Osteoblast (primary cell): Measurements from ENCODE around the gene KRT73. TPM values are rescaled to one million over a fixed set of nuclear protein-coding genes. Genes with fewer than 3 reads are reported as not detected.
A peak's percentile ranks its signal among the peaks of the same experiment; 100 is the strongest.

ENCODE experiments used
- DNase-seq: peaks from one replicate; pipeline ENCODE4 v3.0.0; 2011; ENCODE audit warnings: low spot score, mixed read lengths; ENCODE audit not compliant: insufficient read length; ENCODE audit errors: missing footprints
- H2AFZ ChIP-seq: 2 replicates; pipeline ENCODE4 v1.6.0; 2011; ENCODE audit warnings: mild to moderate bottlenecking, low read length
- H3K27ac ChIP-seq: 2 replicates; pipeline ENCODE4 v1.5.1; 2011; ENCODE audit warnings: mild to moderate bottlenecking, low read depth, low read length, moderate library complexity
- H3K27me3 ChIP-seq: 2 replicates; pipeline ENCODE4 v1.6.0; 2012; ENCODE audit warnings: mild to moderate bottlenecking, control low read depth, inconsistent platforms, low read length, moderate library complexity; ENCODE audit not compliant: insufficient read depth
- H3K36me3 ChIP-seq: 2 replicates; pipeline ENCODE4 v1.5.1; 2011; ENCODE audit warnings: mild to moderate bottlenecking, low read length, control low read depth, moderate library complexity; ENCODE audit not compliant: insufficient read depth
- H3K4me1 ChIP-seq: 2 replicates; pipeline ENCODE4 v1.5.1; 2011; ENCODE audit warnings: mild to moderate bottlenecking, low read length, control low read depth, moderate library complexity; ENCODE audit not compliant: insufficient read depth
- H3K4me2 ChIP-seq: 2 replicates; pipeline ENCODE4 v1.6.0; 2011; ENCODE audit warnings: mild to moderate bottlenecking, low read length; ENCODE audit not compliant: insufficient read depth
- H3K4me3 ChIP-seq: fragments of 200-600 bp; sonication (generic); 3 replicates; pipeline ENCODE4 v1.5.1; 2012; ENCODE audit warnings: mild to moderate bottlenecking, low read length, inconsistent platforms; ENCODE audit not compliant: insufficient read depth
- H3K79me2 ChIP-seq: 2 replicates; pipeline ENCODE4 v1.6.0; 2012; ENCODE audit warnings: mild to moderate bottlenecking, low read length, control low read depth, inconsistent platforms; ENCODE audit not compliant: insufficient read depth
- H3K9me3 ChIP-seq: 2 replicates; pipeline ENCODE4 v1.5.1; 2011; ENCODE audit warnings: low read depth, low read length, control low read depth
- H4K20me1 ChIP-seq: 2 replicates; pipeline ENCODE4 v1.6.0; 2012; ENCODE audit warnings: mild to moderate bottlenecking, low read length, control low read depth; ENCODE audit not compliant: insufficient read depth
- total RNA-seq: library from RNA; depleted of rRNA; stranded (reverse); fragments of >200 nt; gene quantifications from 2 replicates; pipeline ENCODE4 v1.2.3, GENCODE V29; 2012
- TF ChIP-seq, protein P1 (sequence below): IDR thresholded peaks from 2 replicates; pipeline ENCODE4 v1.5.1; 2011; ENCODE audit warnings: mild to moderate bottlenecking, low read depth, low read length, moderate library complexity; ENCODE audit errors: extremely low read depth

Gene KRT73
- total RNA-seq, 1 donor, result not detected

DNA sequence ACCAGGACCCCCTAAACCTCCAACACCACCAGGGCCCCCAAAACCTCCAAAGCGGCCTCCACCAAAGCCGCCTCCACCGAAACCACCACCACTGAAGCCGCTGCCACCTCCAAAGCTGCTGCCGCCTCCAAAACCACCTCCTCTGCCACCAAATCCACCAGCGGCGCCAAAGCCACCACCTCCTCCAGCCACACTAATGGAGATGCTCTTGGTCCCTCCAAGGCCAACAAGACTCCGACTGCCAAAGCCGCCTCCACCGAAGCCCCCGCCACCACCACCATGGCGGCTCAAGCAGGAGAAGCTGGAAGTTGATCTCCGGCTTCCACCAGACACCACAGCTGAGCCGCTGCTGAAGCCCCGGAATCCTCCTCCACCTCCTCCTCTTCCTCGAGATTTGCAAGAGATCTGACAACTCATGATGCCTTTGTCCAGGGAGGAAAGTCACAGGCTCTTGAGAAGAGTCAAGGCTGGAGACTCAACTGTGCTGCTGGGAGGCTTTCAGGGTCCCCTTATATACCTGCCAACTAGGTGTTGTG, 33.4 kb upstream of the KRT73 start, which contains the start of gene KRT2:
TSS of gene KRT2 (minus strand) at position 486 of the 536 bp plus-strand sequence. CDS start at position 417, 69 bp downstream.
- no peaks in the 10 kb centered on the region for H3K4me1 ChIP-seq
- H3K4me3 ChIP-seq, result no peak within 1 kb of the TSS
- no peaks in the 10 kb centered on the region for H3K9me3 ChIP-seq
- no peak for DNase-seq
- peak within 1 kb of the TSS; percentile 45 for H3K4me2 ChIP-seq
- H3K27ac ChIP-seq, result no peak within 1 kb of the TSS
- peaks cover 36% of the 10 kb centered on the region for H3K27me3 ChIP-seq
- H3K36me3 ChIP-seq, result no peaks in the 10 kb centered on the region
- TF ChIP-seq, protein P1, sequence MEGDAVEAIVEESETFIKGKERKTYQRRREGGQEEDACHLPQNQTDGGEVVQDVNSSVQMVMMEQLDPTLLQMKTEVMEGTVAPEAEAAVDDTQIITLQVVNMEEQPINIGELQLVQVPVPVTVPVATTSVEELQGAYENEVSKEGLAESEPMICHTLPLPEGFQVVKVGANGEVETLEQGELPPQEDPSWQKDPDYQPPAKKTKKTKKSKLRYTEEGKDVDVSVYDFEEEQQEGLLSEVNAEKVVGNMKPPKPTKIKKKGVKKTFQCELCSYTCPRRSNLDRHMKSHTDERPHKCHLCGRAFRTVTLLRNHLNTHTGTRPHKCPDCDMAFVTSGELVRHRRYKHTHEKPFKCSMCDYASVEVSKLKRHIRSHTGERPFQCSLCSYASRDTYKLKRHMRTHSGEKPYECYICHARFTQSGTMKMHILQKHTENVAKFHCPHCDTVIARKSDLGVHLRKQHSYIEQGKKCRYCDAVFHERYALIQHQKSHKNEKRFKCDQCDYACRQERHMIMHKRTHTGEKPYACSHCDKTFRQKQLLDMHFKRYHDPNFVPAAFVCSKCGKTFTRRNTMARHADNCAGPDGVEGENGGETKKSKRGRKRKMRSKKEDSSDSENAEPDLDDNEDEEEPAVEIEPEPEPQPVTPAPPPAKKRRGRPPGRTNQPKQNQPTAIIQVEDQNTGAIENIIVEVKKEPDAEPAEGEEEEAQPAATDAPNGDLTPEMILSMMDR, result no peak
- no peaks in the 10 kb centered on the region for H4K20me1 ChIP-seq
- H2AFZ ChIP-seq, result no peak within 1 kb of the TSS
- H3K79me2 ChIP-seq, result no peaks in the 10 kb centered on the region

DNA sequence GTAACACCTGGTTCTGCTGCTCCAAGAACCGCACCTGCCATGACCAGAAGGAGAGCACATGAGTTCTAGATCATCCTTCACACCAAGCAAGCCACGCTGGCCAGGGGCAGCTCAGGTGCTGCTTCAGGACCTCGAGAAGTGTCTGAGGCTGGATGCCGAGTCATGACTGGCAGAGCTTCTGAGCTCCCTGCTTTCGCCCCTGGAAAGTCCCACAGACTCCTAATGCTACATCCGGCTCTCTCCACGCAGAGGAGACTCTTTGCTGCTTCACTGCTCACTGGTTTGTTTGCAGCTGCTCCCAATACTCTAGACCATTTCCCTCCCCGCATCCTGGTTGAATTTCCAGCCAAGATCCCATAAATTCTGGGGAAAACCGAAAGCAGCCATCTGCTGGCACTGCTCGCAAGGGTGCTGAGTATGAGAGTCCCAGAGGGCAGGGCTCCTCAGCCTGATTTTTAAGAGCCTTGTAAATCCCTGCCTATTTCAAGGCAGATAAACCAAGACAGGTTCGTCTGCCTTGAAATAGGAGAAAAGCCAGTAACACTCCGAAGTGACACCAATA, 32.2 kb upstream of the KRT73 start:
- TF ChIP-seq, protein P1, result no peak
- Histone ChIP-seq H3K9me3 (no peaks in the 10 kb centered on the region), H3K4me2 (peak overlapping the region; percentile 45), H3K4me1 (no peaks in the 10 kb centered on the region), H3K27me3 (peaks cover 36% of the 10 kb centered on the region), H2AFZ (peak overlapping the region; percentile 3), H3K36me3 (no peaks in the 10 kb centered on the region), H3K4me3 (peak overlapping the region; percentile 38), H3K27ac (no peak overlapping the region), H4K20me1 (no peaks in the 10 kb centered on the region), H3K79me2 (no peaks in the 10 kb centered on the region)
- peak; percentile 82 for DNase-seq

DNA sequence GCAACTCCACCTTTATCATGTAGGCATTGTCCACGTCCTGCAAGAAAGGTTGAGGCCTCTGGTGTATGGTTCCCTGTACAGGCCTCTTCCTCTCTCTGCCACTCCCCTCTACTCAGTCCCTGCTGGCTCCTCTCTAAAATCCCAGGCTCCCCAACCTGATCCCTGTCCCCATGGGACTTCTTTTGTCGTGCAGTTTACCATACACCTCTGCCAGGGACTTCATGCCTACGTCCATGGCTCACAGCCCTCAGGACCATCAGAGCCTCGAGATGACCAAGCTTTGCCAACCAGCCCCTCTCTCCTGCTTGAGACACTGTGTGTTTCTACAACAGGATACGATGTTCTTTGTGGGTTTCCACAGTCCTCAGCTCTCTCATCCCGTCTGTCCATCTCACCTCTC, 30.7 kb upstream of the KRT73 start:
- Histone ChIP-seq H3K27me3 (peaks cover 39% of the 10 kb centered on the region), H3K36me3 (no peaks in the 10 kb centered on the region), H3K9me3 (no peaks in the 10 kb centered on the region), H3K79me2 (no peaks in the 10 kb centered on the region), H3K4me2 (no peak overlapping the region), H3K4me3 (no peak overlapping the region), H2AFZ (no peak overlapping the region), H4K20me1 (no peaks in the 10 kb centered on the region), H3K27ac (no peak overlapping the region), H3K4me1 (no peaks in the 10 kb centered on the region)
- TF ChIP-seq, protein P1, result no peak
- DNase-seq, result no peak

DNA sequence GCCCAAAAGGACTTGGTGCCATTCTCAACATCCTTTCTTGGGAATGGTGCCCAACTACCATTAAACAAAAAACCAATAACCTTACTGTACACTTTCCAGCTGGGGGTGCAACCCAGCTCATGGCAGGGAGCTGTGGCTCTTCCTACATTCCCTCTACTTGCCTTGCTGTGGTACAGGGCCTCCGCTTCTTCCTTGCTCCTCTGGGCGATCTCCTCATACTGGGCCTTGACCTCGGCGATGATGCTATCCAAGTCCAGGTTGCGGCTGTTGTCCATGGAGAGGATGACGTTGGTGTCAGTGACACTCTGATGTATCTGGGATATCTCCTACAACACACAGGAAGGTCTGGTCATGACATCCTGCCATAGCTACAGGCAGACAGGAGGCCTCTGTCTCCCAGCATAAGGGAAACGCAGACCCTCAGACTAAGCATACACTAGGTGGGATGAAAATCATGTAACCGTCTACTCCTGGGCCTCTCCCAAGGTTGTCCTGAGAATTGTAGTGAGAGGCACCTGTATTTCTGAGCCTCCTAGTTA, 29.7 kb upstream of the KRT73 start:
- DNase-seq, result no peak
- TF ChIP-seq, protein P1, result no peak
- Histone ChIP-seq H3K27me3 (peaks cover 37% of the 10 kb centered on the region), H3K4me2 (no peak overlapping the region), H3K4me3 (no peak overlapping the region), H3K9me3 (no peaks in the 10 kb centered on the region), H3K27ac (no peak overlapping the region), H4K20me1 (no peaks in the 10 kb centered on the region), H3K79me2 (no peaks in the 10 kb centered on the region), H3K4me1 (no peaks in the 10 kb centered on the region), H2AFZ (no peak overlapping the region), H3K36me3 (no peaks in the 10 kb centered on the region)
